Measurements from ENCODE around the gene CDC16.

Gene CDC16

GRCh38 chr13:114256547-114256946 is 21.9 kb downstream of the CDC16 start:
- DNase-seq (ENCODE audit: low read depth): no peak
- H3K4me3 ChIP-seq (ENCODE audit: control insufficient read depth, low read depth, low read length): no peak overlapping the region
- TF ChIP-seq CTCF (conservative IDR thresholded peaks at IDR 0.05; ENCODE audit: control insufficient read depth, insufficient read depth, low read depth, low read length): no peak

- no peak for DNase-seq (ENCODE audit: low read depth)
- TF ChIP-seq CTCF (conservative IDR thresholded peaks at IDR 0.05; ENCODE audit: control insufficient read depth, insufficient read depth, low read depth, low read length): no peak
These were observed 22.3 kb downstream of the CDC16 start for GRCh38 chr13:114257014-114257413.

GRCh38 chr13:114258589-114258988 is 23.9 kb downstream of the CDC16 start:
- TF ChIP-seq CTCF (conservative IDR thresholded peaks at IDR 0.05; ENCODE audit: control insufficient read depth, insufficient read depth, low read depth, low read length): no peak
- no peak for DNase-seq (ENCODE audit: low read depth)
- no peak overlapping the region for H3K4me3 ChIP-seq (ENCODE audit: control insufficient read depth, low read depth, low read length)

More at GRCh38 chr13:114257014-114257413, 22.3 kb downstream of the CDC16 start:
- no peak overlapping the region for H3K4me3 ChIP-seq (ENCODE audit: control insufficient read depth, low read depth, low read length)

- TF ChIP-seq CTCF (conservative IDR thresholded peaks at IDR 0.05; ENCODE audit: control insufficient read depth, insufficient read depth, low read depth, low read length): no peak
- no peak for DNase-seq (ENCODE audit: low read depth)
- H3K4me3 ChIP-seq (ENCODE audit: control insufficient read depth, low read depth, low read length): no peak overlapping the region
These were observed 24.7 kb downstream of the CDC16 start for GRCh38 chr13:114259374-114259773.

GRCh38 chr13:114259974-114260373 is 25.3 kb downstream of the CDC16 start:
- DNase-seq (ENCODE audit: low read depth): no peak
- no peak overlapping the region for H3K4me3 ChIP-seq (ENCODE audit: control insufficient read depth, low read depth, low read length)
- TF ChIP-seq CTCF (conservative IDR thresholded peaks at IDR 0.05; ENCODE audit: control insufficient read depth, insufficient read depth, low read depth, low read length): no peak

- no peak for DNase-seq (ENCODE audit: low read depth)
- TF ChIP-seq CTCF (conservative IDR thresholded peaks at IDR 0.05; ENCODE audit: control insufficient read depth, insufficient read depth, low read depth, low read length): no peak
- no peak overlapping the region for H3K4me3 ChIP-seq (ENCODE audit: control insufficient read depth, low read depth, low read length)
These were observed 26.1 kb downstream of the CDC16 start for GRCh38 chr13:114260814-114261213.

GRCh38 chr13:114261328-114261965 is 26.8 kb downstream of the CDC16 start:
- no peak for TF ChIP-seq CTCF (conservative IDR thresholded peaks at IDR 0.05; ENCODE audit: control insufficient read depth, insufficient read depth, low read depth, low read length)
- no peak overlapping the region for H3K4me3 ChIP-seq (ENCODE audit: control insufficient read depth, low read depth, low read length)
- no peak for DNase-seq (ENCODE audit: low read depth)
